Measurements from ENCODE around the gene GCLC.

Gene GCLC

GRCh38 chr6:53544470-53545308 lies at the start of gene GCLC:
TSS of gene GCLC (minus strand) at chr6:53545101. CDS start at chr6:53544645, 456 bp downstream.
- DNase-seq (ENCODE audit: extremely low read depth, low read depth) = peak; percentile 75
- TF ChIP-seq, protein P1, sequence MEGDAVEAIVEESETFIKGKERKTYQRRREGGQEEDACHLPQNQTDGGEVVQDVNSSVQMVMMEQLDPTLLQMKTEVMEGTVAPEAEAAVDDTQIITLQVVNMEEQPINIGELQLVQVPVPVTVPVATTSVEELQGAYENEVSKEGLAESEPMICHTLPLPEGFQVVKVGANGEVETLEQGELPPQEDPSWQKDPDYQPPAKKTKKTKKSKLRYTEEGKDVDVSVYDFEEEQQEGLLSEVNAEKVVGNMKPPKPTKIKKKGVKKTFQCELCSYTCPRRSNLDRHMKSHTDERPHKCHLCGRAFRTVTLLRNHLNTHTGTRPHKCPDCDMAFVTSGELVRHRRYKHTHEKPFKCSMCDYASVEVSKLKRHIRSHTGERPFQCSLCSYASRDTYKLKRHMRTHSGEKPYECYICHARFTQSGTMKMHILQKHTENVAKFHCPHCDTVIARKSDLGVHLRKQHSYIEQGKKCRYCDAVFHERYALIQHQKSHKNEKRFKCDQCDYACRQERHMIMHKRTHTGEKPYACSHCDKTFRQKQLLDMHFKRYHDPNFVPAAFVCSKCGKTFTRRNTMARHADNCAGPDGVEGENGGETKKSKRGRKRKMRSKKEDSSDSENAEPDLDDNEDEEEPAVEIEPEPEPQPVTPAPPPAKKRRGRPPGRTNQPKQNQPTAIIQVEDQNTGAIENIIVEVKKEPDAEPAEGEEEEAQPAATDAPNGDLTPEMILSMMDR (IDR thresholded peaks at IDR 0.05; ENCODE audit: low read depth, low read length, missing control alignments) = peak; percentile 23
- H3K4me3 ChIP-seq (replicated peaks; ENCODE audit: low read depth, low read length) = peak within 1 kb of the TSS; percentile 93

DNA sequence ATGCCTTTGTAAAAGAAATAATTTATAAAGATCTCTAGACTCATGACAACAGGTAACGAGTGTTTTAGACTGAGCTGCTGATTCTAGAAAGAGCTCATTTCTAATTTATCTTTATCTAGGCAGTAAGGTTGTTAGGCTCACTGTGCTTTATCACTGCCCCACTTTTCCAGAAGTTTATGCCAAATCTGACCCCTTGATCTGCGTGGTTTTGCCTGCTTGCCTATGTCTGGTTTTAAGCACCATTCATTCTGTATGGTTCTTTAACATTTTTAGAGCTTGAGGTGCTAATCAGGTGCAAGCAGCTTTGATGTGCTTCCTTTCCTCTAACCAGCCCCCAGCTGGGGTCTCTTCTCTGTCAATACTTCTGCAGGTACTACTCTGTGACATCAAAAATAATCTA lies 49.7 kb upstream of the GCLC start:
- no peak overlapping the region for H3K4me3 ChIP-seq (replicated peaks; ENCODE audit: low read depth, low read length)
- DNase-seq (ENCODE audit: extremely low read depth, low read depth) = no peak
- TF ChIP-seq, protein P1 (IDR thresholded peaks at IDR 0.05; ENCODE audit: low read depth, low read length, missing control alignments) = no peak

DNA sequence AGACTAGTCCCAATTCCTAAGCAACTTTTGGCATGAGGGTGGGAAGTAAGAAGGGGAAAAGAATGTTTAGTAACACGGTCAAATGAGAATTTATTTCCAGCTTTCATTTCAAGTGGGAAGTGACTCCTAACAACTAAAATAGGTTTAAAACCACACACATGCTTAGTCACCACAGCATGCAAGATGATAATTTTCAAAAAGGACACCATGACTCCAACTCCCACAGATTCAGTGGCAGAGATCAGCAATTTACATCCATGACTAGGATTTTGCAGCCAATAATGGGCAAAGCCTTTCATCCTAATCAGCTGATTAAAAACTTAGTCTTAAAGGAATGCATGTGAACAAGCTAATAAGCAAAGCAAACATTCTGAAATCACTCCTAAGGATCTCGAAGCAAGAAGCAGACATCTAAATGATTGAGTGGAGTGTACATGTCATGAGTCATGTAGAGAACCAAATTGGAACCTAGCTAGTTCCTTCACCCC lies 48.1 kb upstream of the GCLC start:
- DNase-seq (ENCODE audit: extremely low read depth, low read depth) = no peak
- TF ChIP-seq, protein P1 (IDR thresholded peaks at IDR 0.05; ENCODE audit: low read depth, low read length, missing control alignments) = no peak
- no peak overlapping the region for H3K4me3 ChIP-seq (replicated peaks; ENCODE audit: low read depth, low read length)

DNA sequence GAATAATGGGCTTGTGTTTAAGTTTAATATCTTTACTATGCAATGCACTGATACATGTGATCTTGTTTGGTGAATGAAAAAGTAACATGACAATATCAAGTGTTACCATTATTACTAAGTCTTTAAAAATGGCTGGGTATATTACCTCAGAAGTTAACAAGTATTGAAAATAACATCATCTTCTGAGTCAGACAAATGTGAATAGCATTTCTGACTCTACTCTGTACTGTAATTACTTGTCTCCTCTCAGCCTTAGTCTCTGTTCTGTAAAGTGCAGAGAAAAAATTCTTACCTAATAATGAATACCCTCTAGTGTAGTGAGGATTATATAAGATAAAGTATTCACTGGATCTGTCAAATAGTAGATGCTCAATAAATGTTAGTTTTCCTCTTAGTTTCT lies 47.0 kb upstream of the GCLC start:
- no peak overlapping the region for H3K4me3 ChIP-seq (replicated peaks; ENCODE audit: low read depth, low read length)
- no peak for DNase-seq (ENCODE audit: extremely low read depth, low read depth)
- TF ChIP-seq, protein P1 (IDR thresholded peaks at IDR 0.05; ENCODE audit: low read depth, low read length, missing control alignments) = no peak

- DNase-seq (ENCODE audit: extremely low read depth, low read depth) = no peak
- TF ChIP-seq, protein P1 (IDR thresholded peaks at IDR 0.05; ENCODE audit: low read depth, low read length, missing control alignments) = no peak
- H3K4me3 ChIP-seq (replicated peaks; ENCODE audit: low read depth, low read length) = no peak overlapping the region
Observed at GRCh38 chr6:53588816-53589509, 44.1 kb upstream of the GCLC start.

DNA sequence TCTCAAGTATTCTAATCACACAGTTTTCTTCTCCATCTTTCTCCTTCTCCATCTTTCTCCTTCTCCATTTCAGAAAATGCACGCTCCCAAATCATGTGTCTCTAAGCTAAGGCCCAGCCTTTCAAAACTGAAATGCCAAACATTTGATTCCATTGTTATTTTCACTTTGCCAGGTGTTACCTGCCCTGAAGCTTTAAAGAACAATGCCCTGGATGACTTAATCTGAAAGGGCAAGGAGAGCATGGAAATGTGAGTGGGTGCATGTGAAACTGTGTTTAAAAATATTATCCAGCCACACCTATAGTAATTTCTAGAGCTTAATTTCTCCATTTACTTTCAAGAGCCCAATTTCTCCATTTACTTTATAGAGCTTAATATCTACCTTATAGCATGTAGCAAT lies 42.4 kb upstream of the GCLC start:
- TF ChIP-seq, protein P1 (IDR thresholded peaks at IDR 0.05; ENCODE audit: low read depth, low read length, missing control alignments) = no peak
- no peak for DNase-seq (ENCODE audit: extremely low read depth, low read depth)
- no peak overlapping the region for H3K4me3 ChIP-seq (replicated peaks; ENCODE audit: low read depth, low read length)

All from HFF-Myc (cell line).